Bronchial epithelial cell (primary cell): Measurements from ENCODE around the gene KDM7A. TPM values are rescaled to one million over a fixed set of nuclear protein-coding genes. Genes with fewer than 3 reads are reported as not detected.

ENCODE experiments used
- DNase-seq: peaks from one replicate; pipeline ENCODE4 v3.0.0-alpha.2; 2010; ENCODE audit warnings: low read depth
- FAIRE-seq: peaks from 2 replicates; lab custom pipeline; 2011; peaks lifted over from hg19 to GRCh38; lab: Jason Lieb, UNC
- H3K27me3 ChIP-seq: 2 replicates; pipeline ENCODE4 v1.5.1; 2011; ENCODE audit warnings: low read length; ENCODE audit not compliant: control insufficient read depth, insufficient read depth
- H3K36me3 ChIP-seq: 2 replicates; pipeline ENCODE4 v1.5.1; 2011; ENCODE audit warnings: low read length; ENCODE audit not compliant: control insufficient read depth, insufficient read depth
- H3K4me3 ChIP-seq: 2 replicates; pipeline ENCODE4 v1.5.1; 2011; ENCODE audit warnings: mild to moderate bottlenecking, low read depth, low read length, control low read depth
- total RNA-seq: library from RNA; depleted of rRNA; stranded (reverse); fragments of >200 nt; gene quantifications from 2 replicates; pipeline ENCODE4 v1.2.1, GENCODE V29; 2014
- TF ChIP-seq, protein P1 (sequence below): IDR thresholded peaks from 2 replicates; pipeline ENCODE4 v1.5.1; 2011; ENCODE audit warnings: mild to moderate bottlenecking, moderate library complexity, low read length, control low read depth, inconsistent platforms; ENCODE audit not compliant: insufficient read depth, severe bottlenecking

The KDM7A gene
- total RNA-seq, 1 donor from 2014 or later: 14.7 TPM

DNA sequence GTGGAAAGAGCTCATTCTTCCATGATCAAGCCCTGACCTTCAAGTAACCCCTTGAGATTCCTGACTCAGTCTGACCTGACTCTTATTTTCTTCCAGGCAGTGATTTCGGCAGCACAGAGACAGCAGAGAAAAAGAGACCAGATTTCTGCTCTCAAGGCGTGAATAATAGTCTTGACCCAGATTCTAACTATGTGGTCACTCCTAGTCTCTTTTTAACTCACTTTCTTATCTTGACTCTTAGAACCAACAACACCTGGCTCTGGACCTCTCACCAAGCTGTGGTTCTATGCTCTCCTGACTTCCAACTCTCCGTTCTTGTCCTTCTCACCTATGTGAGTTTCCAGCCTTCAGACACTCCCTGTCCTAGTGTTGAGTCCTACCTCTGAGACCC, 36.9 kb upstream of the KDM7A start:
- TF ChIP-seq, protein P1, sequence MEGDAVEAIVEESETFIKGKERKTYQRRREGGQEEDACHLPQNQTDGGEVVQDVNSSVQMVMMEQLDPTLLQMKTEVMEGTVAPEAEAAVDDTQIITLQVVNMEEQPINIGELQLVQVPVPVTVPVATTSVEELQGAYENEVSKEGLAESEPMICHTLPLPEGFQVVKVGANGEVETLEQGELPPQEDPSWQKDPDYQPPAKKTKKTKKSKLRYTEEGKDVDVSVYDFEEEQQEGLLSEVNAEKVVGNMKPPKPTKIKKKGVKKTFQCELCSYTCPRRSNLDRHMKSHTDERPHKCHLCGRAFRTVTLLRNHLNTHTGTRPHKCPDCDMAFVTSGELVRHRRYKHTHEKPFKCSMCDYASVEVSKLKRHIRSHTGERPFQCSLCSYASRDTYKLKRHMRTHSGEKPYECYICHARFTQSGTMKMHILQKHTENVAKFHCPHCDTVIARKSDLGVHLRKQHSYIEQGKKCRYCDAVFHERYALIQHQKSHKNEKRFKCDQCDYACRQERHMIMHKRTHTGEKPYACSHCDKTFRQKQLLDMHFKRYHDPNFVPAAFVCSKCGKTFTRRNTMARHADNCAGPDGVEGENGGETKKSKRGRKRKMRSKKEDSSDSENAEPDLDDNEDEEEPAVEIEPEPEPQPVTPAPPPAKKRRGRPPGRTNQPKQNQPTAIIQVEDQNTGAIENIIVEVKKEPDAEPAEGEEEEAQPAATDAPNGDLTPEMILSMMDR: no peak
- no peak for DNase-seq
- Histone ChIP-seq H3K36me3 (no peaks in the 10 kb centered on the region), H3K4me3 (no peak overlapping the region), H3K27me3 (no peaks in the 10 kb centered on the region)
- no peak for FAIRE-seq

DNA sequence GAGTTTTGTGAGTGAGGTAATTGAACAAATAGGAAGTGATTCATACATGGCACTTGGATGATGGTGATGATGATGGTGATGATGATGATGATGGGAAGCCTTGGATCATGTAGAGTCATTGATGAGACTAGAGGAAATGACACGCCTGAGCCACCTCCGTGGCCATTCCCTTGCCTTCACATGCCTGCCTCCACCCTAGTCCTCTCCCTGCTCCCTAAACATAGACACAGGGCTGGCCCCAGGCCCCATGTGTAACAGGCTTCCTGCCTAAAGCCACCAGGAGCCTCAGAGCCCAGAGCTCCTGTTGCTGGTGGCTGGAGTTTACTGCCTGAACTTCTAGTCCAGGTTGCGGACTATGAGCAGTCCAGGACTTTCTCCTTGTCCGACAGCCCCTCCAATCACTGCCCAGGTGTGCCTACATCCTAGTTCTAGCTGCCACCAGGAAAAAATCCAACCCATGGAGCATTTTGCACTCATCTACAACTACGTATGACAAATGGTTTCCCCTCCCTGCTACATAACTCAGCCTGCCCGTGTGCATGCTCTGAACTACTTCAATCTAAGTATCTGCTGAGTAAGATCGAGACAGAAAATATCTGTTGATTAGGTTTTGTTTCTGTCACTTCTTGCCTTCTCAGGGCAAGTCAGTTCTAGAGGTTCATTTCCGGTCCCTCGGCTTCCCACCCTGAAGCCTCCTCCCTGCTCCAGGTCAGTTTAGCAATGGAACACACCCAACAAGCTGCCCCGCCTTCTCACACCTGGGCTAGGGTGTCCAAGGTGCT, 35.5 kb upstream of the KDM7A start:
- FAIRE-seq (no peak), DNase-seq (peak; percentile 96)
- H3K27me3 ChIP-seq: no peaks in the 10 kb centered on the region
- TF ChIP-seq, protein P1: no peak
- H3K4me3 ChIP-seq: no peak overlapping the region
- H3K36me3 ChIP-seq: no peaks in the 10 kb centered on the region

DNA sequence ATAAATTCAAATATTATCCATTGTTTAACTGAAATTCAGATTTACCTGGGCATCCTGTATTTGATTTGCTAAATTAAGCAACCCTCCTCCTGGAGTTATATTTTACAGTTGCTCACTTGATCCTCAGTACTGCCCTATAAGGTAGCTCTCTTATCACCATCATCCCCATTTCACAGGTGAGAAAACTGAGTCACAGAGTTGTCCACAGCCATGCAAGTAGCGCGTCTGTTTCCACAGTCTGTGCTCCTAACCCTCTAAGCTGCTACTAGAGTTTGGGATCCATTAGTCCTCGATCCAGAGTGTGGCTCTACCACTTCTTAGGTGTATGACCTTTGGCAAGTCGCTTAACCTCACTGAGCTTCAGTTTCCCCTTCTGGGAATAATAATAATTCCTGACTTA, 34.9 kb upstream of the KDM7A start:
- FAIRE-seq (no peak), DNase-seq (no peak)
- Histone ChIP-seq H3K36me3 (no peaks in the 10 kb centered on the region), H3K4me3 (no peak overlapping the region), H3K27me3 (no peaks in the 10 kb centered on the region)
- TF ChIP-seq, protein P1: no peak

DNA sequence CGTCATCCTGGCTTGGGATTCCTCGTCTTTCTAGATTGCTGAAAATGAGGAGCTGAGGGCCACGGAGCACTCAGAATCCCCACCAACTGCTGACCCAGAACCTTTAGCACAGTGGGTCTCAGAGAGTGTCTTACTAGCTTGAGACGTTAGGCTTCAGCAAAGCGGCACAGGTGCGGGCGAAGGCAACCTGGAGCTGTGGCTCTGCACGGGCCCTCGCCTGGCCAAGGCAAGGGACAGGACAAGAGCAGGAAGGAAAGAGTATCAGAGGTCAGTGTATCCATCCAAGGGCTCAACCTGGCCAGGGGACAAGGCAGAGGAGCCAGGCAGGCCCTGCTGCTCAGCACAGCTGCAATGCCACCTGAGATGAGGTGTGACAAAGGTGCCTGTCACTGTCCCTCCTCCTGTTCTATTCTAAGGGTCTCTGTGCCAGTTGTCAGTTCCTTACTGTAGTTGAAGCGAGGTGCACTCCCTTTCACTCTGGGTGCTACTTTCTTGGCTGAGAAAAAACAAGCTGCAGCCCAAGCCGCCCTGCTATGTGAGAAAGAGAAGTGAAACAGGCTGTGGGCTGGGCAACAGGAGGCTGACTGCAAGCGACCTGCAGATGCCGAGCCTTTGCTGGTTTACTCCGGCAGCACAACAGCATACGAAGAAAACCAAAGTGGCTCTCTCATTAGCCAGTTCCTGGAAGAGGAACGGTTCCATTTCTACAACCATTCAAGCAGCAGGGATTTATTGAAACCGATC, 33.3 kb upstream of the KDM7A start:
- Histone ChIP-seq H3K36me3 (no peaks in the 10 kb centered on the region), H3K27me3 (no peaks in the 10 kb centered on the region), H3K4me3 (no peak overlapping the region)
- no peak for DNase-seq
- no peak for FAIRE-seq
- TF ChIP-seq, protein P1: no peak

DNA sequence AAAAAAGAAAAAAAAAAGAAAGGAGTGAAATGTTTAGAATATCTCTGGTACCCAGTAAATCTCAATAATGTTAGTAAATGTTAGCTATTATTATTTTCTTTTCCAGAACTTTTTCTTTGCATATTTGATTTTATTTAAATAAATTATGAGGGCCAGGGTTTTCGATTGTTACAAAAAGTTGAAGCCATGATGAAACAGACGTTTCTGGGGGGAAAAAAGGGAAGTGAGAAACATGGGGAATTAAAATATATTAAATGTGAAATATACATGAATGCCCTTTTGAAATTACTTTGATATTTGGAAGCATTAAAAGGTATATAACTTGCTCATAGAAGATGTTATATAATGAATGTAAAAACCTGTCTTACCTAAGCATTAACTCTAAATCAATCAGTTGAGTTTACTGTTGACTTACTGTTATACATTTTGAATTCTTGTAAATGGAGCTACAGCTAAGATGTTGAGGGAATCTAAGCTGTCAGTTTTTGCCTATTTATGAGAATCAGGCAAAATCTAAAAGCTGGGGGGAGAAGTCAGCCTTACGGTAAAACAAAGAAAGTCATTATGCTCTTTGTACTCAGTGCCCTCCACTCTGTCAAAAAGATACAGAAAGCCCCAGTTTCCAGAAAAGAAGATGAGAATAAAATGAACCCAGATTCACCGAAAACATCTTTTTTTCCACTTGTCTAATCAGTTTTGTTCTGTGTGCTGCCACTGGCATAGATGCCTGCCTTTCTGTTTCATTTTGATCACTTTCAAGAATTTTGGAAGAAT, 30.0 kb upstream of the KDM7A start:
- DNase-seq (no peak), FAIRE-seq (no peak)
- H3K36me3 ChIP-seq: no peaks in the 10 kb centered on the region
- TF ChIP-seq, protein P1: no peak
- no peak overlapping the region for H3K4me3 ChIP-seq
- H3K27me3 ChIP-seq: no peaks in the 10 kb centered on the region
